Testis (tissue), 3 donors: ENCODE measurements around the gene LNX1. TPM values are rescaled to one million over a fixed set of nuclear protein-coding genes. Genes with fewer than 3 reads are reported as not detected.

ENCODE experiments used
- DNase-seq: peaks from one replicate; pipeline ENCODE4 v3.0.0-alpha.2; 2019
- H3K27ac ChIP-seq, 2 donors: fragments of 200-600 bp; sonication (generic); one replicate each; pipeline ENCODE4 v1.5.1; 2019
- H3K27me3 ChIP-seq: fragments of 200-600 bp; sonication (generic); one replicate; pipeline ENCODE4 v1.5.1; 2019
- H3K36me3 ChIP-seq: fragments of 200-600 bp; sonication (generic); one replicate; pipeline ENCODE4 v1.5.1; 2017; ENCODE audit warnings: low read depth; ENCODE audit errors: missing control alignments
- H3K4me1 ChIP-seq: fragments of 200-600 bp; sonication (generic); one replicate; pipeline ENCODE4 v1.5.1; 2019
- H3K4me3 ChIP-seq, 2 donors: fragments of 200-600 bp; sonication (generic); one replicate each; pipeline ENCODE4 v1.5.1; 2017 to 2019
- H3K9me3 ChIP-seq: fragments of 200-600 bp; sonication (generic); one replicate; pipeline ENCODE4 v1.5.1; 2017
- CTCF ChIP-seq, 3 experiments: fragments of 450-650 bp in 2 of 3; fragments of 200-600 bp in 1 of 3; sonication (generic) in 1 of 3; IDR thresholded peaks; one replicate each; pipeline ENCODE4 v1.5.1; 2016 to 2019; ENCODE audit warnings: antibody characterized with exemption in 3 of 3, mild to moderate bottlenecking in 2 of 3, moderate library complexity in 1 of 3
- POLR2A ChIP-seq: fragments of 450-650 bp; IDR thresholded peaks from one replicate; pipeline ENCODE4 v1.6.1; 2017; ENCODE audit warnings: antibody characterized with exemption, mild to moderate bottlenecking, moderate library complexity
- WGBS, 2 donors: methylation state at CpG; one replicate each; pipeline ENCODE4 v1.1.5; 2018; 5-methylcytosine and 5-hydroxymethylcytosine counted together
- intact Hi-C: fragments of 100-400 bp; cut with DNase I; formaldehyde crosslinking; loops from one replicate; pipeline ENCODE4 v1.15.1; 2023; ENCODE audit warnings: low total_unique reads
- polyA plus RNA-seq: library from polyadenylated mRNA; stranded (reverse); fragments of 350-450 nt; fragmentation: Illumina TruSeq; extraction: RNeasy Lipid Tissue Mini Kit (QIAGEN cat#74804); gene quantifications from one replicate; pipeline ENCODE4 v1.2.3, GENCODE V29; 2014; ENCODE audit warnings: low read depth, low replicate concordance; ENCODE audit not compliant: insufficient read depth
- total RNA-seq, 2 donors: library from RNA; depleted of rRNA; stranded (reverse); fragments of >200 nt; gene quantifications; one replicate each; pipeline ENCODE4 v1.2.3, GENCODE V29; 2016

Gene LNX1
- total and polyA plus RNA-seq, 3 donors from 2014 or later: 4.3 to 8.3 (median 5.8) TPM

- no peak overlapping the region for H3K4me3 ChIP-seq
- no peaks in the 10 kb centered on the region for H3K27me3 ChIP-seq
- no peak for TF ChIP-seq CTCF (IDR thresholded peaks at IDR 0.05)
- TF ChIP-seq POLR2A: no peak
- WGBS, 2 donors: 67 to 78% methylated on average over 2 of the region's 2 CpGs
- no peaks in the 10 kb centered on the region for H3K9me3 ChIP-seq
- peak overlapping the region; percentile 9 to 53 for H3K27ac ChIP-seq
- H3K36me3 ChIP-seq: no peaks in the 10 kb centered on the region
- intact Hi-C loops: no loop called here
- no peak for DNase-seq
- peaks cover 36% of the 10 kb centered on the region for H3K4me1 ChIP-seq
Observed at GRCh38 chr4:53498706-53499105, 92.6 kb downstream of the LNX1 start.

- intact Hi-C loops: no loop called here
- Histone ChIP-seq H3K4me1 (peaks cover 36% of the 10 kb centered on the region), H3K4me3 (no peak overlapping the region), H3K27ac (peak overlapping the region; percentile 9 to 53), H3K9me3 (no peaks in the 10 kb centered on the region), H3K27me3 (no peaks in the 10 kb centered on the region), H3K36me3 (no peaks in the 10 kb centered on the region)
- 38 to 51% methylated on average over 7 of the region's 7 CpGs for WGBS, 2 donors
- peak; percentile 82 for DNase-seq
- TF ChIP-seq POLR2A: no peak
- no peak for TF ChIP-seq CTCF (IDR thresholded peaks at IDR 0.05)
Observed at GRCh38 chr4:53497487-53498244, 93.6 kb downstream of the LNX1 start.

- Histone ChIP-seq H3K4me1 (peaks cover 33% of the 10 kb centered on the region), H3K27me3 (no peaks in the 10 kb centered on the region), H3K9me3 (no peaks in the 10 kb centered on the region), H3K27ac (no peak overlapping the region), H3K4me3 (no peak overlapping the region), H3K36me3 (no peaks in the 10 kb centered on the region)
- DNase-seq: no peak
- intact Hi-C loops: no loop called here
- TF ChIP-seq CTCF (IDR thresholded peaks at IDR 0.05) (no peak), POLR2A (no peak)
- WGBS, 2 donors: 93 to 98% methylated on average over 6 of the region's 6 CpGs
Observed at GRCh38 chr4:53494851-53495250, 96.4 kb downstream of the LNX1 start.

- 46 to 56% methylated on average over 3 of the region's 3 CpGs for WGBS, 2 donors
- TF ChIP-seq POLR2A: no peak
- TF ChIP-seq CTCF (IDR thresholded peaks at IDR 0.05): peak; percentile 53 to 69 (median 56)
- H3K4me3 ChIP-seq: no peak overlapping the region
- peak; percentile 61 for DNase-seq
- no peaks in the 10 kb centered on the region for H3K9me3 ChIP-seq
- H3K27me3 ChIP-seq: no peaks in the 10 kb centered on the region
- intact Hi-C loops: no loop called here
- no peaks in the 10 kb centered on the region for H3K4me1 ChIP-seq
- H3K36me3 ChIP-seq: no peaks in the 10 kb centered on the region
- H3K27ac ChIP-seq: no peak overlapping the region
Observed at GRCh38 chr4:53490965-53491622, 100.2 kb downstream of the LNX1 start.
